Body of pancreas (tissue), 4 donors: Measurements from ENCODE around the gene NEURL4. TPM values are rescaled to one million over a fixed set of nuclear protein-coding genes. Genes with fewer than 3 reads are reported as not detected.
A peak's percentile ranks its signal among the peaks of the same experiment; 100 is the strongest.

ENCODE experiments used
- ATAC-seq: fragments of 150-250 bp; one replicate; pipeline ENCODE4 v1.9.1; 2016
- DNase-seq, 4 donors: peaks; one replicate each; pipeline ENCODE4 v3.0.0-alpha.2; 2019
- H3K27ac ChIP-seq, 4 donors: fragments of 200-600 bp; sonication (generic); 1 replicate in 3 of 4; 2 replicates in 1 of 4; pipeline versions ENCODE4 v1.5.1 to v1.6.1; 2016 to 2019; ENCODE audit warnings: mild to moderate bottlenecking in 1 of 4, mixed read lengths in 1 of 4, moderate library complexity in 1 of 4
- H3K27me3 ChIP-seq, 2 donors: fragments of 200-600 bp; sonication (generic); one replicate each; pipeline ENCODE4 v1.6.0; 2016; ENCODE audit warnings: mild to moderate bottlenecking in 1 of 2
- H3K36me3 ChIP-seq, 2 donors: fragments of 200-600 bp; sonication (generic); replicated peaks in 1 of 2; 2 replicates each; pipeline ENCODE4 v1.5.1; 2016; ENCODE audit warnings: low read depth in 2 of 2; ENCODE audit not compliant: insufficient read depth in 1 of 2
- H3K4me1 ChIP-seq: fragments of 200-600 bp; sonication (generic); one replicate; pipeline ENCODE4 v1.6.0; 2016
- H3K4me3 ChIP-seq, 2 donors: fragments of 200-600 bp; sonication (generic); 1 replicate in 1 of 2; 2 replicates in 1 of 2; pipeline ENCODE4 v1.5.1; 2016 to 2019
- H3K9me3 ChIP-seq, 3 donors: fragments of 200-600 bp; sonication (generic); 1 replicate in 2 of 3; 2 replicates in 1 of 3; pipeline ENCODE4 v1.5.1; 2016
- CTCF ChIP-seq, 7 experiments: fragments of 450-650 bp in 4 of 7; fragments of 200-600 bp in 3 of 7; sonication (generic) in 3 of 7; IDR thresholded peaks; one replicate each; pipeline ENCODE4 v1.5.1; 2016 to 2019; ENCODE audit warnings: antibody characterized with exemption in 7 of 7
- POLR2A ChIP-seq, 3 donors: fragments of 450-650 bp; IDR thresholded peaks; one replicate each; pipeline ENCODE4 v1.6.1; 2016; ENCODE audit warnings: antibody characterized with exemption in 3 of 3, mild to moderate bottlenecking in 2 of 3
- WGBS, 2 donors: methylation state at CpG; one replicate each; pipeline ENCODE4 v1.1.5; 2017; 5-methylcytosine and 5-hydroxymethylcytosine counted together
- intact Hi-C: fragments of 100-400 bp; cut with DNase I; formaldehyde crosslinking; loops from one replicate; pipeline ENCODE4 v1.15.1; 2023
- total RNA-seq, 2 donors: library from RNA; depleted of rRNA; stranded (reverse); fragments of >200 nt; gene quantifications; one replicate each; pipeline ENCODE4 v1.1.0, GENCODE V29; 2016

The NEURL4 gene
- total RNA-seq, 2 donors from 2014 or later = 28.8 to 41.2 TPM

GRCh38 chr17:7284911-7285310 lies 44.2 kb downstream of the NEURL4 start:
- Histone ChIP-seq H3K36me3 (no peaks in the 10 kb centered on the region), H3K27ac (no peak overlapping the region), H3K27me3 (no peaks in the 10 kb centered on the region), H3K4me3 (no peak overlapping the region), H3K4me1 (peaks cover 24% of the 10 kb centered on the region), H3K9me3 (no peaks in the 10 kb centered on the region)
- intact Hi-C loops = loop anchor here (5.0 to 10.0 kb wide), 2 partner anchors 57 to 220 kb away; no protein-coding TSS in a partner anchor
- ATAC-seq (no peak), DNase-seq (no peak)
- no peak for TF ChIP-seq POLR2A (IDR thresholded peaks at IDR 0.05)
- no peak for TF ChIP-seq CTCF (IDR thresholded peaks at IDR 0.05)
- WGBS, 2 donors = 80 to 95% methylated on average over 1 to 16 of the region's 16 CpGs

- TF ChIP-seq CTCF (IDR thresholded peaks at IDR 0.05) = no peak
- TF ChIP-seq POLR2A (IDR thresholded peaks at IDR 0.05) = no peak
- WGBS, 2 donors = 82 to 88% methylated on average over 16 to 18 of the region's 18 CpGs
- Histone ChIP-seq H3K36me3 (no peaks in the 10 kb centered on the region), H3K4me1 (peaks cover 24% of the 10 kb centered on the region), H3K27me3 (no peaks in the 10 kb centered on the region), H3K4me3 (no peak overlapping the region), H3K27ac (no peak overlapping the region), H3K9me3 (no peaks in the 10 kb centered on the region)
- no peak for ATAC-seq
- intact Hi-C loops = loop anchor here (10.0 kb wide), 1 partner anchor 219 kb away; no protein-coding TSS in a partner anchor
- no peak for DNase-seq
These were observed 45.5 kb downstream of the NEURL4 start for GRCh38 chr17:7283471-7284216.

- Histone ChIP-seq H3K27me3 (no peaks in the 10 kb centered on the region), H3K4me1 (peaks cover 24% of the 10 kb centered on the region), H3K36me3 (no peaks in the 10 kb centered on the region), H3K9me3 (no peaks in the 10 kb centered on the region), H3K27ac (no peak overlapping the region), H3K4me3 (no peak overlapping the region)
- DNase-seq (no peak), ATAC-seq (no peak)
- intact Hi-C loops = loop anchor here (10.0 kb wide), 1 partner anchor 218 kb away; no protein-coding TSS in a partner anchor
- TF ChIP-seq CTCF (IDR thresholded peaks at IDR 0.05) = no peak
- TF ChIP-seq POLR2A (IDR thresholded peaks at IDR 0.05) = no peak
- WGBS, 2 donors = 41 to 51% methylated on average over 4 to 6 of the region's 6 CpGs
These were observed 46.3 kb downstream of the NEURL4 start for GRCh38 chr17:7282752-7283321.

- Histone ChIP-seq H3K4me1 (peaks cover 24% of the 10 kb centered on the region), H3K27ac (peak overlapping the region in 2 of 4 donors; percentile 27 to 79), H3K4me3 (no peak overlapping the region), H3K36me3 (no peaks in the 10 kb centered on the region), H3K9me3 (no peaks in the 10 kb centered on the region), H3K27me3 (no peaks in the 10 kb centered on the region)
- whole genome bisulfite sequencing, 2 donors = 11 to 22% methylated on average over 7 to 42 of the region's 43 CpGs
- intact Hi-C loops = loop anchor here (10.0 kb wide), 1 partner anchor 217 kb away; no protein-coding TSS in a partner anchor
- no peak for TF ChIP-seq POLR2A (IDR thresholded peaks at IDR 0.05)
- TF ChIP-seq CTCF (IDR thresholded peaks at IDR 0.05) = no peak
- ATAC-seq (no peak), DNase-seq (peak in 2 of 4 donors; percentile 31 to 34)
These were observed 47.0 kb downstream of the NEURL4 start for GRCh38 chr17:7281953-7282751.
